WERI-Rb-1 (cell line): ENCODE results near the gene ASIC2.

Experiments
- DNase-seq: peaks from one replicate; pipeline ENCODE4 v3.0.0-alpha.2; 2020
- H3K27ac ChIP-seq: fragments of 250-450 bp; sonication (Bioruptor Pico); 2 replicates; pipeline ENCODE4 v1.5.1; 2020; ENCODE audit warnings: mild to moderate bottlenecking, moderate library complexity
- H3K27me3 ChIP-seq: fragments of 250-450 bp; sonication (Bioruptor Pico); 2 replicates; pipeline ENCODE4 v1.5.1; 2021; ENCODE audit warnings: mild to moderate bottlenecking, low read depth, moderate library complexity; ENCODE audit not compliant: insufficient read depth, severe bottlenecking
- H3K36me3 ChIP-seq: fragments of 250-450 bp; sonication (Bioruptor Pico); 2 replicates; pipeline ENCODE4 v1.5.1; 2020; ENCODE audit warnings: mild to moderate bottlenecking, moderate library complexity
- H3K4me3 ChIP-seq: 2 replicates; pipeline ENCODE4 v1.5.1; 2011; ENCODE audit warnings: low read depth, mild to moderate bottlenecking, control low read depth, low read length
- H3K9me3 ChIP-seq: fragments of 250-450 bp; sonication (Bioruptor Pico); 2 replicates; pipeline ENCODE4 v1.5.1; 2021; ENCODE audit warnings: mild to moderate bottlenecking, moderate library complexity; ENCODE audit not compliant: severe bottlenecking
- CTCF ChIP-seq: IDR thresholded peaks from 2 replicates; pipeline ENCODE4 v1.5.1; 2011; ENCODE audit warnings: low read depth, mild to moderate bottlenecking, control low read depth, inconsistent platforms, low read length

The ASIC2 gene

DNA sequence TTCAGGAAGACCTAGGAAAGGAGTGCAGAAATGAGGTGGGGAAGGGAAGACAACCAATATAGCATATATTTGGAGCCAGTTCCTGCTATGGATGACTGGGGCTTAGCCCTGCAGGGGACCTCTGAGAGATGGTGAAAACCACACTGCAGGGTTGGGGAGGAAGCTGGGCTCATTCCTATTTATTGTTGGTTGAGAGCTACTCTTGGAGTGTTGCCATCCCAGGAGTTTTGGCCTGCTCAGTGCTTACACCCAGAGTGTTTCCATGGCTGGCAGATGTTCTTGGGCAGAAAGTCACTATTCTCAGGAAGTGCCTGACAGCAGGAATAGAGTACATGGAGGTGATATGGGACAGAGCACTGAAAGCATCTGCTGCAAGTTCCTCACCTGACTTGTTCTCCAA is 155.7 kb downstream of the ASIC2 start:
- Histone ChIP-seq H3K9me3 (no peaks in the 10 kb centered on the region), H3K36me3 (no peaks in the 10 kb centered on the region), H3K4me3 (no peak overlapping the region), H3K27me3 (peaks cover 85% of the 10 kb centered on the region), H3K27ac (no peak overlapping the region)
- no peak for DNase-seq
- no peak for TF ChIP-seq CTCF

DNA sequence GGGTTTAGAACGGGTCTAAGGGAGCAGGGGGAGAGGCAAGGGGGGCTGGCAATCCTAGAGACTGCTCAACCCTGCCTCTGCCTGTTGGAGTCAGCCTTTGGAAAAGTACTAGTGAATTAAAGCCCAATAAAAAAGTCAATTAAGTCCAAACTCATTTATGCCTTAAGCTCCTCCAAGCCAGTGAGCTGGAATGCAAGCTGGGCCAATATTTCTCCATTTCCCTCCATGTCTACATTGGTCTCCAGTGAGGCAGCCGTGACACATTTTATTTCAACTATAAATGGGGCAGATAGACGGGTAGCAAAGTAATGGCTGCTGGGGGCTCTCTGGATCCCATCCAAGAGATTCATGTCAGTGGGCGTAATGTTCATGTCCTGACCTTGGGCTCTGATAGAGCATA is 157.4 kb downstream of the ASIC2 start:
- Histone ChIP-seq H3K9me3 (no peaks in the 10 kb centered on the region), H3K4me3 (no peak overlapping the region), H3K27me3 (peaks cover 84% of the 10 kb centered on the region), H3K27ac (no peak overlapping the region), H3K36me3 (no peaks in the 10 kb centered on the region)
- no peak for TF ChIP-seq CTCF
- DNase-seq, result no peak

- H3K4me3 ChIP-seq, result no peak overlapping the region
- no peaks in the 10 kb centered on the region for H3K36me3 ChIP-seq
Measured at GRCh38 chr17:33131620-33132019, 161.5 kb downstream of the ASIC2 start.

DNA sequence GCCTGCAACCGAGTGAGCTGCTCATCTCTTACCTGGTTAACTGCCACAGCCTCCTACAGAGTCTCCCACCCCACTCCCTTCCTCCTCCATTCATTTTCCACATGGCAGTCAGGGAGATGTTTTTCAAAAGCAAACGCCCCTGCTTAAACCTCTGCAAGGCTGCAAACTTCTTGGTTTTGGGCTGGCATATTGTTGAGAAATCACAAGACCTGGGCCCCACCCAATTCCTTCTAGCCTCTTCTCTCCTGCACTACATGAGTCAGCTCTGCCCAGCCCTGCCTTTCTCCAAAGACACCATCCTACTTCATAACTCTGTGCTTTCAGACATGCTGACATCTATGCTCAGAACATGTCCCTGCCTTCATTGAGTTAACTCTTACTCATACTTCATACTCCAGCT is 165.4 kb downstream of the ASIC2 start:
- Histone ChIP-seq H3K36me3 (no peaks in the 10 kb centered on the region), H3K4me3 (no peak overlapping the region), H3K9me3 (no peaks in the 10 kb centered on the region), H3K27me3 (peaks cover 79% of the 10 kb centered on the region), H3K27ac (no peak overlapping the region)
- no peak for TF ChIP-seq CTCF
- DNase-seq, result no peak

More at GRCh38 chr17:33131620-33132019, 161.5 kb downstream of the ASIC2 start:
- no peak overlapping the region for H3K27ac ChIP-seq
- no peaks in the 10 kb centered on the region for H3K9me3 ChIP-seq
- H3K27me3 ChIP-seq, result peaks cover 86% of the 10 kb centered on the region
- no peak for DNase-seq
- no peak for TF ChIP-seq CTCF

- peaks cover 80% of the 10 kb centered on the region for H3K27me3 ChIP-seq
- no peak overlapping the region for H3K4me3 ChIP-seq
- TF ChIP-seq CTCF, result no peak
- DNase-seq, result no peak
- no peaks in the 10 kb centered on the region for H3K36me3 ChIP-seq
- H3K9me3 ChIP-seq, result no peaks in the 10 kb centered on the region
- H3K27ac ChIP-seq, result no peak overlapping the region
Measured at GRCh38 chr17:33126086-33126485, 167.0 kb downstream of the ASIC2 start.

- no peaks in the 10 kb centered on the region for H3K36me3 ChIP-seq
- H3K27ac ChIP-seq, result no peak overlapping the region
- no peak overlapping the region for H3K4me3 ChIP-seq
- DNase-seq, result no peak
- H3K27me3 ChIP-seq, result peaks cover 79% of the 10 kb centered on the region
- no peak for TF ChIP-seq CTCF
- no peaks in the 10 kb centered on the region for H3K9me3 ChIP-seq
Measured at GRCh38 chr17:33125552-33125950, 167.5 kb downstream of the ASIC2 start.
